ENCODE data around the gene TLE6.

DNA sequence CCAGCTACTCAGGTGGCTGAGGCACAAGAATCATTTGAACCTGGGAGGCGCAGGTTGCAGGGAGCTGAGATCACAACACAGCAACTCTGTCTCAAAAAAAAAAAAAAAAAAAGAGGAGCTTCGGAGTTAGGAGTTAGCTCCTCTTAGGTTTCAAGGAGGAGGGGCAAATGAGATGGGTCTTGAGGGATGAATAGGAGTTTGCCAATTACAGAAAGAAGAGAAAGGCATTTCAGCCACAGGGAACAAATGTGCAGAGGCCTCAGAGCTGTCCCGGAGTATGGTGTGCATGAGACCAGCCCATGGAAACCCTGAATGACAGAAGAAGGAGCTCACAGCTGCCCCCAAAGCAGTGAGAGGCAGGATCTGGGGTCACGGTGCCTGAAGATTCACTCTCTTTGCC, 27.2 kb downstream of the TLE6 start:
- TF ChIP-seq CTCF (IDR thresholded peaks at IDR 0.05; ENCODE audit: low read depth, low read length, poor library complexity, severe bottlenecking): no peak
- no peak for TF ChIP-seq EZH2phosphoT487 (IDR thresholded peaks at IDR 0.05; ENCODE audit: borderline replicate concordance, low read length)
